Progenitor cell of endocrine pancreas (in vitro differentiated cells): ENCODE data around the gene EIF5B. TPM values are rescaled to one million over a fixed set of nuclear protein-coding genes. Genes with fewer than 3 reads are reported as not detected.

Experiments used
- DNase-seq: peaks from one replicate; pipeline ENCODE4 v3.0.0; 2021; ENCODE audit warnings: low spot score; ENCODE audit not compliant: unreplicated experiment
- H3K27ac Mint-ChIP-seq: 2 replicates; pipeline ENCODE4 v1.8.0; 2021; ENCODE audit warnings: mild to moderate bottlenecking, moderate library complexity, mixed read lengths
- H3K27me3 Mint-ChIP-seq: 2 replicates; pipeline ENCODE4 v1.8.0; 2021; ENCODE audit warnings: mixed read lengths
- H3K36me3 Mint-ChIP-seq: 2 replicates; pipeline ENCODE4 v1.8.0; 2022; ENCODE audit warnings: mixed read lengths; ENCODE audit not compliant: insufficient read depth
- H3K4me1 Mint-ChIP-seq: 2 replicates; pipeline ENCODE4 v1.8.0; 2021; ENCODE audit warnings: low read depth, mixed read lengths
- H3K4me3 Mint-ChIP-seq: 2 replicates; pipeline ENCODE4 v1.8.0; 2021; ENCODE audit warnings: low read depth, mild to moderate bottlenecking, moderate library complexity, mixed read lengths
- H3K9me3 Mint-ChIP-seq: 2 replicates; pipeline ENCODE4 v1.8.0; 2021; ENCODE audit warnings: low read depth, mixed read lengths
- CTCF ChIP-seq: fragments of 200-600 bp; sonication (generic); IDR thresholded peaks from one replicate; pipeline ENCODE4 v1.5.0; 2021; ENCODE audit warnings: antibody characterized with exemption, mild to moderate bottlenecking; ENCODE audit not compliant: unreplicated experiment
- total RNA-seq: library from RNA; stranded (reverse); gene quantifications from 2 replicates; pipeline ENCODE4 v1.2.1, GENCODE V29; 2021

Gene EIF5B
- total RNA-seq, 1 donor from 2014 or later: 40.1 TPM

- Mint-ChIP-seq H3K4me1 (peaks cover 3% of the 10 kb centered on the region), H3K36me3 (peaks cover 15% of the 10 kb centered on the region), H3K9me3 (no peaks in the 10 kb centered on the region), H3K27me3 (no peaks in the 10 kb centered on the region), H3K27ac (no peak overlapping the region), H3K4me3 (no peak overlapping the region)
- no peak for DNase-seq
- no peak for TF ChIP-seq CTCF
These were observed 73.1 kb downstream of the EIF5B start for GRCh38 chr2:99410276-99410675.

GRCh38 chr2:99414566-99414965 lies 77.4 kb downstream of the EIF5B start:
- Mint-ChIP-seq H3K27ac (no peak overlapping the region), H3K36me3 (peaks cover 33% of the 10 kb centered on the region), H3K4me3 (no peak overlapping the region), H3K9me3 (no peaks in the 10 kb centered on the region), H3K27me3 (no peaks in the 10 kb centered on the region), H3K4me1 (no peaks in the 10 kb centered on the region)
- no peak for TF ChIP-seq CTCF
- no peak for DNase-seq

DNA sequence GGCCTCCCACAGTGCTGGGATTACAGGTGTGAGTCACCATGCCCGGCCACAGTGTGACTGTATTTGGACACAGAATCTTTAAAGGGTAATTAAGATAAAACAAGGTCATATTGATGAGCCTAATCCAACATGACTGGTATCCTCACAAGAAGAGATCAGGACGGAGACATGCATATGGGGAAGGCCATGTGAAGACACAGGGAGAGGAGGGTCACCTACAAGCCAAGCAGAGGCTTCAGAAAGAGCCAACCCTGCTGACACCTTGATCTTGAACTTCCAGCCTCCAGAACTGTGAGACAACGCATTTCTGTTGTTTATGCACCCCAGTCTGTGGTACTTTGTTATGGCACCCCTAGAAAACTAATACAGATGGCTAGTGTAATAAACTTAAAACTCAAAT lies 80.2 kb downstream of the EIF5B start:
- Mint-ChIP-seq H3K4me3 (no peak overlapping the region), H3K9me3 (no peaks in the 10 kb centered on the region), H3K27me3 (no peaks in the 10 kb centered on the region), H3K36me3 (peaks cover 31% of the 10 kb centered on the region), H3K27ac (no peak overlapping the region), H3K4me1 (no peaks in the 10 kb centered on the region)
- TF ChIP-seq CTCF: no peak
- no peak for DNase-seq

- H3K4me1 Mint-ChIP-seq: no peaks in the 10 kb centered on the region
- H3K36me3 Mint-ChIP-seq: peaks cover 26% of the 10 kb centered on the region
- H3K9me3 Mint-ChIP-seq: no peaks in the 10 kb centered on the region
- no peak for DNase-seq
- no peaks in the 10 kb centered on the region for H3K27me3 Mint-ChIP-seq
- H3K27ac Mint-ChIP-seq: no peak overlapping the region
- TF ChIP-seq CTCF: no peak
- H3K4me3 Mint-ChIP-seq: no peak overlapping the region
These were observed 82.8 kb downstream of the EIF5B start for GRCh38 chr2:99420031-99420430.

DNA sequence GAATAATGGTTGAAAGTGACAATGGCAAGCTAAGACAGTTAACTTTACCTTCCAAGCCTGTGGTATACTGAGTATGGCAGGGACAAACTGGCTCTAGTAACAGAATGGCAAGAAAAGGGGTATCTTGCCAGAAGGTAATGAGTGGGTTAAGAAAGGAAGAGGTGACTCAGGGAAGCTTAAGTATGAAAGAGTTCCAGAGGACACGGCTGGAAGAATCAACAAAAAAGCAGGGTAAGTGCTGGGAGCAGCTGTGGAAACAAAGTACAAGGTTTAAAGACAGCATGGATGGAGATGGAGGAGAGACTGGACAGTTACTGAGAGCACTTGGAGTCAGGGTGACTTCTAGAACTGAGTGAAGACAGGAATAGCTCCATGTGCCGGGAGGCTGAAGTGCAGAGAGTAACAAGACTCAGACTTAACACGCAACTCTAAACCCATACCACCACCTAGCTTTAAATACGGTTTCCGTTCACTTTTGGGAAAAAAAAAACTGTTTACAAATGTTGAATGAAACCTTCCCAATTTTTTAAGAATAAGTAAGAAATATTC lies 83.6 kb downstream of the EIF5B start:
- no peak for DNase-seq
- Mint-ChIP-seq H3K4me1 (no peaks in the 10 kb centered on the region), H3K27ac (no peak overlapping the region), H3K4me3 (no peak overlapping the region), H3K27me3 (no peaks in the 10 kb centered on the region), H3K36me3 (peaks cover 22% of the 10 kb centered on the region), H3K9me3 (no peaks in the 10 kb centered on the region)
- no peak for TF ChIP-seq CTCF
